Suprapubic skin (tissue), 4 donors: ENCODE measurements around the gene SHISA8. TPM values are rescaled to one million over a fixed set of nuclear protein-coding genes. Genes with fewer than 3 reads are reported as not detected.

ENCODE experiments used
- DNase-seq, 2 donors: peaks; one replicate each; pipeline ENCODE4 v3.0.0-alpha.2; 2019; ENCODE audit warnings: low spot score in 2 of 2
- H3K27ac ChIP-seq: fragments of 200-600 bp; sonication (generic); one replicate; pipeline ENCODE4 v1.5.1; 2019
- H3K27me3 ChIP-seq: fragments of 200-600 bp; sonication (generic); one replicate; pipeline ENCODE4 v1.5.1; 2019
- H3K36me3 ChIP-seq: fragments of 200-600 bp; sonication (generic); one replicate; pipeline ENCODE4 v1.5.1; 2019
- H3K4me1 ChIP-seq: fragments of 200-600 bp; sonication (generic); one replicate; pipeline ENCODE4 v1.5.1; 2019
- H3K4me3 ChIP-seq: fragments of 200-600 bp; sonication (generic); one replicate; pipeline ENCODE4 v1.5.1; 2019; ENCODE audit warnings: mild to moderate bottlenecking
- H3K9me3 ChIP-seq: fragments of 200-600 bp; sonication (generic); one replicate; pipeline ENCODE4 v1.5.1; 2019
- EP300 ChIP-seq: sonication (generic); formaldehyde crosslinking; IDR thresholded peaks from one replicate; pipeline ENCODE4 v1.6.1; 2017; ENCODE audit warnings: antibody characterized with exemption
- POLR2A ChIP-seq, 2 donors: fragments of 450-650 bp; IDR thresholded peaks; one replicate each; pipeline ENCODE4 v1.6.1; 2017; ENCODE audit warnings: antibody characterized with exemption in 2 of 2, mild to moderate bottlenecking in 2 of 2, moderate library complexity in 2 of 2
- POLR2AphosphoS5 ChIP-seq, 3 donors: sonication (generic); formaldehyde crosslinking; IDR thresholded peaks; one replicate each; pipeline ENCODE4 v1.6.1; 2017; ENCODE audit warnings: antibody characterized with exemption in 3 of 3
- WGBS: methylation state at CpG from one replicate; pipeline ENCODE4 v1.1.5; 2018; 5-methylcytosine and 5-hydroxymethylcytosine counted together
- total RNA-seq, 4 donors: library from RNA; depleted of rRNA; stranded (reverse); fragments of >200 nt; gene quantifications; one replicate each; pipeline ENCODE4 v1.1.0, GENCODE V29; 2016
- TF ChIP-seq, protein P1 (sequence below), 2 donors: fragments of 200-600 bp in 1 of 2; fragments of 450-650 bp in 1 of 2; sonication (generic) in 1 of 2; IDR thresholded peaks; one replicate each; pipeline ENCODE4 v1.5.1; 2016 to 2019; ENCODE audit warnings: antibody characterized with exemption in 2 of 2, mild to moderate bottlenecking in 1 of 2, moderate library complexity in 1 of 2

Gene SHISA8
- total RNA-seq, 4 donors from 2014 or later, result not detected

DNA sequence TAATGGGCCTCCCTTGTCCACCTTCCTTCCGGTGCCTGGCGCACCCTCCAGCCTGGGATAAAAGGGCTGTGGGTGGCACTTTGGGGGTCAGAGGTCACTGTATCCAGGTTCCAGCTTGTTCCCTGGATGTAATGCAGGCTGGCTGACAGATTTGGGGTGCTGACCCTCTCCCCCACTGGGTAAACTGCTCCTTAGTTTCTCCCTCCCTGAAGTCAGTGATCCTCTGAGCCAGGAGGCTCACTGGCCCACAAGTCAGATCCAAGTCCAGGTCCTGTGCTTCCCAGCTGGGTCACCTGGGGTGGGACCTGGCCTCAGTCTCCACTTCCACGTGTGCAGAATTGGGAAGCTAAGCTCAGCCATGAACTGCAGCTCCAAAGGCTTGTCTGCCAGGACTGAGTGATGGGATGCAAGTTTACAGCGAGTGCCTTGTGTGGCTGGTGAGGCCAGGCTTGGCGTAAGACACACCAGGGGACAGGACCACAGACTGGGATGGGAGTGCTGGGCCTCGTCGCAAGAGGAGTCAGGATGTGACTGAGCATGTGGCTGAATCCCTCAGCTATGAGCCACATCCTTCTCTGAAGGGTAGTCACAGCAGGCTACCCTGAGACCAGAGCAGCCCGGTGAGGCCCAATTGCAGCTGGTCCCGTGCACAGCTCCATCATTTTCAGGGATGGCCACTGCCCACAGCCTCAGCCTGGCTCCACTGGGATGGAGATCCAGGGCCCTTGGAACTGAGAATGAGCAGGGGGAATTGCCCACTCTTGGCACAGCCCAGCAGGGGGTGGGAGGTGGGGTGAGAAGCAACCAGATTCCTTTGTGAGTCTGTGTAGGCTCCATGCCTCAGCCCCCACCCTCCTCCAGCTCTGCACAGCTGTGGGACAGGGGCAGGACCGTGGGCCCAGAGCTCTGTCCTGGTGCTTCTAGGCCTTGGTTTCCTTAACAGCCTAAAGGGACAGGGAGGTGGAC lies 7.2 kb downstream of the SHISA8 start:
- no peak for DNase-seq
- Histone ChIP-seq H3K4me1 (peaks cover 32% of the 10 kb centered on the region), H3K27ac (no peak overlapping the region), H3K36me3 (peaks cover 34% of the 10 kb centered on the region), H3K4me3 (no peak overlapping the region), H3K27me3 (peaks cover 36% of the 10 kb centered on the region), H3K9me3 (no peaks in the 10 kb centered on the region)
- WGBS, result 85% methylated on average over 4 of the region's 10 CpGs
- TF ChIP-seq, protein P1, sequence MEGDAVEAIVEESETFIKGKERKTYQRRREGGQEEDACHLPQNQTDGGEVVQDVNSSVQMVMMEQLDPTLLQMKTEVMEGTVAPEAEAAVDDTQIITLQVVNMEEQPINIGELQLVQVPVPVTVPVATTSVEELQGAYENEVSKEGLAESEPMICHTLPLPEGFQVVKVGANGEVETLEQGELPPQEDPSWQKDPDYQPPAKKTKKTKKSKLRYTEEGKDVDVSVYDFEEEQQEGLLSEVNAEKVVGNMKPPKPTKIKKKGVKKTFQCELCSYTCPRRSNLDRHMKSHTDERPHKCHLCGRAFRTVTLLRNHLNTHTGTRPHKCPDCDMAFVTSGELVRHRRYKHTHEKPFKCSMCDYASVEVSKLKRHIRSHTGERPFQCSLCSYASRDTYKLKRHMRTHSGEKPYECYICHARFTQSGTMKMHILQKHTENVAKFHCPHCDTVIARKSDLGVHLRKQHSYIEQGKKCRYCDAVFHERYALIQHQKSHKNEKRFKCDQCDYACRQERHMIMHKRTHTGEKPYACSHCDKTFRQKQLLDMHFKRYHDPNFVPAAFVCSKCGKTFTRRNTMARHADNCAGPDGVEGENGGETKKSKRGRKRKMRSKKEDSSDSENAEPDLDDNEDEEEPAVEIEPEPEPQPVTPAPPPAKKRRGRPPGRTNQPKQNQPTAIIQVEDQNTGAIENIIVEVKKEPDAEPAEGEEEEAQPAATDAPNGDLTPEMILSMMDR (IDR thresholded peaks at IDR 0.05), result no peak
- TF ChIP-seq POLR2A (IDR thresholded peaks at IDR 0.05), result no peak
- TF ChIP-seq POLR2AphosphoS5 (IDR thresholded peaks at IDR 0.05), result no peak
- TF ChIP-seq EP300, result no peak

DNA sequence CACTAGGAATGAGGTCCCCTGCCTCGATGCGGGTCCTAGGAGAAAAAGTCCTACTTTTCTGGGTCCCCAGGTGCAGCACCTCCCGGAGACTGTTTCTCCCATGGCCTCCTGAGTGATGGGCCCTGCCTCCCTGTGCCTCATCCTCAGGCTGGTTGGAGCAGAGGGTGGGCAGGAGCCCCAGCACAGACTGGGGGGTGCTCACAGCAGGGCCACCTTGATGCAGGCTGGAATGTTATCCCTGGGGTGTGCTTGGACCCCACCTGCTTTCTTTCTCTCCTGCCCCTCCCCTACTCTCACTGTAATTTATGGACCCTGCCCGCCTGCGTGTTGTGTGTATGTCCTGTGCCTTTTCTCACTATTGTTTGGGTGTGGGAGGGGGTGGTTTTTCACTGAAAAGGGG lies 8.1 kb downstream of the SHISA8 start:
- Histone ChIP-seq H3K27ac (no peak overlapping the region), H3K36me3 (peaks cover 43% of the 10 kb centered on the region), H3K9me3 (no peaks in the 10 kb centered on the region), H3K4me3 (no peak overlapping the region), H3K4me1 (peaks cover 32% of the 10 kb centered on the region), H3K27me3 (peaks cover 27% of the 10 kb centered on the region)
- 91% methylated on average over 4 of the region's 5 CpGs for WGBS
- TF ChIP-seq POLR2A (IDR thresholded peaks at IDR 0.05), result no peak
- TF ChIP-seq EP300, result no peak
- TF ChIP-seq, protein P1 (IDR thresholded peaks at IDR 0.05), result no peak
- TF ChIP-seq POLR2AphosphoS5 (IDR thresholded peaks at IDR 0.05), result no peak
- no peak for DNase-seq

DNA sequence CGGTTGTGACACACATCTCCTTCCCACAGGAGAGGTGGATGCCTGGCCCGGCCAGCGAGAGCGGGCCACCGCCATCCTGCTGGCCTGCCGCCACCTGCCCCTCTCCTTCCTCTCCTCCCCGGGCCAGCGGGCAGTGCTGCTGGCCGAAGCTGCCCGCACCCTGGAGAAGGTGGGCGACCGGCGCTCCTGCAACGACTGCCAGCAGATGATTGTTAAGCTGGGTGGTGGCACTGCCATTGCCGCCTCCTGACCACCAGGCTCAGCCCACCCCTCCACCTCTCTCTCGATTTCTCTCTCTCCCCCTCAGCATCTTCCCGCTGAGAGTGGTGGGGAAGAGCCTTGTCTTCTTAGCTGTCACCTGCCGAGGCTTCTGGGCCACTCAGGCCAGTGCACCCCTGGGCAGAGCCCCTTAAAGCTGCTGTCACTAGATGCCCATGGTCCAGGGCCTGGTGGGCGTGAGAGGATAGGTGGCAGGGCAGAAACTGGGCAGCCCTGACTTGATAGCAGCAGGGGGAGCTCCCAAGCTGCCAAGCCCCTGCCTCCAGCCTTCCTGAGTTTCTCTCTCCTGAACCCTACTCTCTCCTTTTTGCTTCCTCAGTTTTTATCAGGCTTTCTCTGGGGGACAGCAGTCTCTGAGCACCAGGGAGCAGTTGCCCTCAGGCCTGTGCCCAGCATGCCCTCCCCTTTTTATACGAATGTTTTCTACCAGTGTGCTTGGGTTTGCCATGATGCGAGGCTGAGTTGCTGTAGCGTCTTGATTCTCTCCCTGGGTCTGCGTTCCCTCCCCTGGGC lies 9.3 kb downstream of the SHISA8 start:
- 90% methylated on average over 21 of the region's 23 CpGs for WGBS
- no peak for DNase-seq
- peaks cover 25% of the 10 kb centered on the region for H3K4me1 ChIP-seq
- TF ChIP-seq EP300 (no peak), POLR2A (IDR thresholded peaks at IDR 0.05) (no peak), POLR2AphosphoS5 (IDR thresholded peaks at IDR 0.05) (no peak)
- TF ChIP-seq, protein P1 (IDR thresholded peaks at IDR 0.05), result no peak
- peaks cover 56% of the 10 kb centered on the region for H3K36me3 ChIP-seq
- peaks cover 14% of the 10 kb centered on the region for H3K27me3 ChIP-seq
- no peaks in the 10 kb centered on the region for H3K9me3 ChIP-seq
- H3K27ac ChIP-seq, result no peak overlapping the region
- no peak overlapping the region for H3K4me3 ChIP-seq

DNA sequence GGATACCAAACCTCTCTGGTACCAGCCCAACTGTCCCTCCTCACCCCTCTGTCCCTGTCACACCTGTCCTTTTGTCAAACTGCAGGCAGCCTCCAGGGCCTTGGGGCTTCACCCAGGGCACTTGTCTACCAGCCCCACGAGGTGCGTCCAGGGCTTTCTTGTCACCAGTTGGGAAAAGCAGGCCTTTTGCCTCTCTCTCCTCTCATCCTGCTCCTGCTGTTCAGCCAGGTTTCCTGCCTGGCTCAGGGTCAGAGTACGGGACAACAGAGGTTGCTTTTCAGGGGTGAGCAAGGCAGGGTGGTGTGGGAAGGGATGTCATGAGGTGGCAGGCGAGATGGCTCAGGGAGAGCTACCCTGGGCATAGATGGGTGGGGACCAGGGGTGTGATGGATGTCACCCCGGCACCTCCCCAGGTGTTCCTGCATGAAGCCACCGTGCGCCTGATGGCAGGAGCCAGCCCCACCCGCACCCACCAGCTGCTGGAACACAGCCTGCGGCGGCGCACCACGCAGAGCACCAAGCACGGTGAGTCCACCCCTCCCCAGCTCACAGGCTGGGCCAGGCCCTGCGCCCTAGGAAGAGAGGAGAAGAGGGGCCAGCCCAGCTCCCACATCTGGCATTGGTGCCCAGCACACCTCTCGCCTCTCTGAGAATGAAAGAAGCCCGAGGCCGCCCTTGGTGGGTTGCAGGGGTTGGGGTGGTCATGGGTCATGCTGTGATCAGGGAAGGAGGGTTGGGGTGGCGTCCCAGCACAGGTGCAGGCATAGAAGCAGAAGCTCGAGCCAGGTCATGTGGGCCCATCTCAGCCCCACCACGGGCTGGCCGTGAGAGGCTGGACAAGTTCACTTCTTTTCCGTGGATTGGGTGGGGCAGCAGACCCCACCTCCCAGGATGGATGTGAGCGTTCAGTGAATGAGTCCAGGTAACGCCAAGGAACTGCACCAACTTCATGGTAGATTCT lies 10.1 kb downstream of the SHISA8 start:
- Histone ChIP-seq H3K27ac (no peak overlapping the region), H3K36me3 (peaks cover 64% of the 10 kb centered on the region), H3K9me3 (no peaks in the 10 kb centered on the region), H3K4me3 (no peak overlapping the region), H3K27me3 (peaks cover 6% of the 10 kb centered on the region), H3K4me1 (peaks cover 16% of the 10 kb centered on the region)
- 89% methylated on average over 15 of the region's 24 CpGs for WGBS
- TF ChIP-seq POLR2AphosphoS5 (IDR thresholded peaks at IDR 0.05), result no peak
- TF ChIP-seq, protein P1 (IDR thresholded peaks at IDR 0.05), result no peak
- TF ChIP-seq EP300, result no peak
- no peak for TF ChIP-seq POLR2A (IDR thresholded peaks at IDR 0.05)
- DNase-seq, result no peak
